Lower leg skin (tissue), 3 donors: ENCODE measurements around the gene GJB5.

Experiments used
- POLR2A ChIP-seq, 2 donors: fragments of 450-650 bp; IDR thresholded peaks; one replicate each; pipeline ENCODE4 v1.6.1; 2016 to 2017; ENCODE audit warnings: antibody characterized with exemption in 2 of 2, mild to moderate bottlenecking in 1 of 2, moderate library complexity in 1 of 2
- TF ChIP-seq, protein P1 (sequence below), 3 donors: fragments of 450-650 bp; IDR thresholded peaks; one replicate each; pipeline ENCODE4 v1.5.1; 2016; ENCODE audit warnings: antibody characterized with exemption in 3 of 3, mild to moderate bottlenecking in 3 of 3, moderate library complexity in 2 of 3

DNA sequence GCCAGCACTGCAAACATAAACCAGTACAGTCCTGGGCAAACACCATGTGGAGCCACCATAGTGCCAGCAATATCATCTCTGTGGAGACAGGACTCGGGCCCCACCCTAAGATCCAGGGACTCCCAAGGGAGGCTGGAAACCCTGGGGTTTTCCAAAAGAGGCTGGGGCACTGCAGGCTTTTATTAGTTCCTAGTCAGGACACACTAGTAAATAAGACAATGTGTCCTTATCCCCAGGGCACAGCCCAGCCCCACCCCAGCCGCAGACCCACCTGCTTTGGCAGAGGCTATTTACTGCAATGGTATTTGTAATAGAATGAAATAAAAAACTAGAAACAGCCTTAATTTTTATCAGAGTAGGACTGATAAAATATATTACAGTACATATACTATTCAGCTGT lies 25.7 kb downstream of the GJB5 start:
- TF ChIP-seq, protein P1, sequence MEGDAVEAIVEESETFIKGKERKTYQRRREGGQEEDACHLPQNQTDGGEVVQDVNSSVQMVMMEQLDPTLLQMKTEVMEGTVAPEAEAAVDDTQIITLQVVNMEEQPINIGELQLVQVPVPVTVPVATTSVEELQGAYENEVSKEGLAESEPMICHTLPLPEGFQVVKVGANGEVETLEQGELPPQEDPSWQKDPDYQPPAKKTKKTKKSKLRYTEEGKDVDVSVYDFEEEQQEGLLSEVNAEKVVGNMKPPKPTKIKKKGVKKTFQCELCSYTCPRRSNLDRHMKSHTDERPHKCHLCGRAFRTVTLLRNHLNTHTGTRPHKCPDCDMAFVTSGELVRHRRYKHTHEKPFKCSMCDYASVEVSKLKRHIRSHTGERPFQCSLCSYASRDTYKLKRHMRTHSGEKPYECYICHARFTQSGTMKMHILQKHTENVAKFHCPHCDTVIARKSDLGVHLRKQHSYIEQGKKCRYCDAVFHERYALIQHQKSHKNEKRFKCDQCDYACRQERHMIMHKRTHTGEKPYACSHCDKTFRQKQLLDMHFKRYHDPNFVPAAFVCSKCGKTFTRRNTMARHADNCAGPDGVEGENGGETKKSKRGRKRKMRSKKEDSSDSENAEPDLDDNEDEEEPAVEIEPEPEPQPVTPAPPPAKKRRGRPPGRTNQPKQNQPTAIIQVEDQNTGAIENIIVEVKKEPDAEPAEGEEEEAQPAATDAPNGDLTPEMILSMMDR (IDR thresholded peaks at IDR 0.05), result no peak
- TF ChIP-seq POLR2A (IDR thresholded peaks at IDR 0.05), result no peak
